Hematopoietic multipotent progenitor cell treated with erythropoietin and hydrocortisone succinate and interleukin-3 and kit ligand, for 15 days (in vitro differentiated cells): ENCODE data around the gene CENPB.

Experiments used
- DNase-seq: peaks from one replicate; pipeline ENCODE4 v3.0.0-alpha.2; 2015; ENCODE audit warnings: low spot score

The CENPB gene

DNA sequence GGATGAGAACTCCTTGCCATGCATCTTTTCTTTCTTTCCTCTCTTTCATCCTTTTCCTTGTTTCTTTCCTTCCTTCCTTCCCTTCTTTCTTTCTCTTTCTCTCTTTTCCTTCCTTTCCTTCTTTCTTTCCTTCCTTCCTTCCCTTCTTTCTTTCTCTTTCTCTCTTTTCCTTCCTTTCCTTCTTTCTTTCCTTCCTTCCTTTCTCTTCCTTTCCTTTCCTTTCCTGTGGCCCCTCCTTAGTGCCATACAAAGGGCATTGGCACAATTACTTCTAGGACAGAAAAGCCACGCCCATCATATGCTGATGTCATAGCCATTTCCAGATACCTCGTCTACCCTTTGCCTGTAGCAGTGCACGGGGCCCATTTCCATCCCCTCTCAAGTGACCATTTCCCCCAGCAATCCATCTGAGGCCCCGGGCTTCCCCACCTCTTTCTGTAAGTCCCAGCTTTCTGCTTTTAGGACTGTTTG, 2.2 kb upstream of the CENPB start:
- peak; percentile 45 for DNase-seq

DNA sequence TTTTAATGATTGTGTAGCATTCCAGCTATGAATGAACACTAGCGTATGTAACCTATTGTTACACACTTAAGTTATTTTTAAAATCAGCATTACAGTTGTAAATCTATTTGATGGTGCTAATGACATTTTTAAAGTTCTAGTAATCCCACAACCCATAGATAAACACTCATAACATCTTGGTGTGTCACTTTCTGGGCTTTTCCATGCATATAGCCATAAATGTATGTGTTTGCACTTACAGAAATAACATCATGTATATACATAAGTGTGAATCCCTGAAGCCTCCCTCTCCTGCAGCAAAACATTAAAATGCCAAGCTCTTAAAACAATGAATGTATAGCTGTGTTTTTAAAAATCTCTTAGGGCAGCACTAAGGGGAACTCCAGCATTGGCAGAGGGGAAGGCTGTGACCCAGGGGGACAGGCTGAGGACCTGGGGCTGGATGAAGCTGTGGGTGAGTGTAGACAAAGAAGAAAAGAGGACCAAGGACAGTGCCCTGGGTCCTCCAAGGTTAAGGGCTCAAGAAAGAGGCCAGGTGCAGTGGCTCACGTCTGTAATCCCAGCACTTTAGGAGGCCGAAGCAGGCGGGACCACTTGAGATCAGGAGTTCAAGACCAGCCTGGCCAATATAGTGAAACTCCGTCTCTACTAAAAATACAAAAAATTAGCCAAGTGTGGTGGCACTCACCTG, 929 bp upstream of the CENPB start:
- no peak for DNase-seq

DNA sequence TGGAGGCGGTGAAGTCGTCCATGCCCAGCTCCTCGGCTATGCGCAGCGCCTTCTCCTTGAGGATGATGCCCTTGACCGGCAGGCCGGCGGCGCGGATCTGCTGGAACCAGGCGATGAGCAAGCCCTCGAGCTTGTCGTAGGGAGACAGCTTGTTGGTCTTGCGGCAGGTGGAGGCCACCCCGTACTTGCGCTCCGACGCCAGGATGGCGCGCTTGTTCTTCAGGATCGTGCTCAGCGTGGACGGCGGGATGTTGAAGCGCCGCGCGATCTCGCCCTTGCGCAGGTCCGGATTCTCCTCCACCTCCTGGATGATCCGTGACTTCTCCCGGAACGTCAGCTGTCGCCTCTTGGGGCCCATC, 435 bp downstream of the CENPB start:
- peak; percentile 38 for DNase-seq

DNA sequence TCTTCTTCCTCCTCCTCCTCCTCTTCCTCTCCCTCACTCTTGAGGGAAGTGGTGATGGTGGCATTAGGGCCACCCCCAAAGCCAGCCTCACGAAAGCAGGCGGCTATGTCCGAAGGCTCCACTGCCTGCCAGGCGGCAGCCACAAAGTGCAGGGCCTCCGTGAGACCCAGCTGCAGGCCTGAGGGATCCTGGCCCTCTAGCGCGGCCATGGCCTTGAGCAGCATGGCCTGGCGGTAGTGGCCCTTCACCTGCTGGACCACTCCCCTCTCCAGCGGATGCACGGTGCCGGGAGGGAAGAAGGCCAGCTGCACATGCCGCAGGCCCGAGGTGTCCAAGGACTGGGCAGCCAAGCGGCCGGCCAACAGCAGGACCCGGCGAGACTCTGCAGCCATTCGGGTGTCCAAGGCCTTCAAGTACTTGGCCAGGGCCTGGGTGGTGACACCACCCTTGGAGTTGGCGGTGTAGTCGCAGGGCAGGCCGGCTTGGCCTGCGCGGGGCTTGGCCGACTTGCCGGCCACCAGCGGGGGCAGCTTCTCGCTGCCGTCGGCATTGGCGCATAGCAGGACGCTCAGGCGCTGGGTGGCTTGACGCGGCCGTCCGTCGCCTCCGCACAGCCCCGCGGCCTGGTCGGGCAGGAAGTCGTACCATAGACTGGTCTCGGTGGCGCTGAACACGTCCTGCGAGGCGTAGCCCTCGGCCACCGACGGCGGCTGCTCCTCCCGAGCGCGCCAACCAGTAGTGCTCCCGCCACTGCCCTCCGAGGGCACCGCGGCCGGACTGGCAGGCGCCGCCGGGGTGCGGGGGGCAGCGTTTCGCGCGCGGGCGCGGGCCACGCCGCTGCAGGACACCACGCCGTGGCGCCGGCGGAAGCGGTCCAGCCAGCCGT, 1.1 kb downstream of the CENPB start:
- DNase-seq = no peak

DNA sequence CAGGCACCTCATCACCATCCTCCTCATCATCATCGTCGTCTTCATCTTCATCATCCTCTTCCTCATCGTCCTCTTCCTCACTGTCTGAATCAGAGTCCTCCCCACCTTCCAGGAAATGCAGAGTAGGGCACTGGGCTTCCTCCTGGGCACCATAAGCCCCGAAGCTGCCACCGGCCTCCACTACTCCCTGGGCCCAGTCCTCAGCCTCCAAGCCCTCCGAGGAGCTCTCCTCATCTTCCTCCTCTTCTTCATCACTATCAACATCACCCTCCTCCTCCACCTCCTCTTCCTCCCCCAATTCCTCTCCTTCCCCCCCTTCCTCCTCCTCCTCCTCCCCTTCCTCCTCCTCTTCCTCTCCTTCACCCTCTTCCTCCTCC, 1.7 kb downstream of the CENPB start:
- no peak for DNase-seq

DNA sequence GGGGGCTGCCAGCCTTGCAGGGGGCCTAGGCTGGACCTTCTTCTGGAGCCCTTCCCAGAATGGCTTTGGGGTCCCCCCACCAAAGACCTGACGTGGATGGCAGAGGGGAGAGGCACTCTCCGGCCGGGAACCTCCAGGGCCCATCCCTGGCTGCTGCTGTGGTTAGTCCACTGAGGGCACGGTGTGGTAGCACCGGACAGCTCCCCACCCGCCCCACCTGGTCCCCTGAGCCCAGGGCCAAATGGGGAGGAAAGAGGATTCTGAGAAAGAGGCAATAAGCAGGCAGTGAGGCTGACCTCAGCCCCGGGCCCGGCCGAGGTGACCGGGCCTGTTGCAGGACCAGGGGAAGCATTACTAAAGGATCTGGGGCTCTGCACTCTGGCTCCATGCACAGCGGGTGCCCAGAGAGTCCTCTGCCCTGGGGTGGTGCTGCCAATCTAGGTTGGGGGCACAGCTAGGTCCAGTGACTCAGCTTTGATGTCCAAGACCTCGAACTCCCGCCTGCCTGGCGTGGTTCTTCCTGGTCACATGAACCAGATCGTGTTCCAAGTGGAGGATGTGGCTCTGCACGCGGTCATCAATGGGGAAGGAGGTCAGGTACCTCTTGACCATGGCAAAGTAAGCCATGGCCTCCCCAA, 2.2 kb downstream of the CENPB start:
- DNase-seq = no peak

DNA sequence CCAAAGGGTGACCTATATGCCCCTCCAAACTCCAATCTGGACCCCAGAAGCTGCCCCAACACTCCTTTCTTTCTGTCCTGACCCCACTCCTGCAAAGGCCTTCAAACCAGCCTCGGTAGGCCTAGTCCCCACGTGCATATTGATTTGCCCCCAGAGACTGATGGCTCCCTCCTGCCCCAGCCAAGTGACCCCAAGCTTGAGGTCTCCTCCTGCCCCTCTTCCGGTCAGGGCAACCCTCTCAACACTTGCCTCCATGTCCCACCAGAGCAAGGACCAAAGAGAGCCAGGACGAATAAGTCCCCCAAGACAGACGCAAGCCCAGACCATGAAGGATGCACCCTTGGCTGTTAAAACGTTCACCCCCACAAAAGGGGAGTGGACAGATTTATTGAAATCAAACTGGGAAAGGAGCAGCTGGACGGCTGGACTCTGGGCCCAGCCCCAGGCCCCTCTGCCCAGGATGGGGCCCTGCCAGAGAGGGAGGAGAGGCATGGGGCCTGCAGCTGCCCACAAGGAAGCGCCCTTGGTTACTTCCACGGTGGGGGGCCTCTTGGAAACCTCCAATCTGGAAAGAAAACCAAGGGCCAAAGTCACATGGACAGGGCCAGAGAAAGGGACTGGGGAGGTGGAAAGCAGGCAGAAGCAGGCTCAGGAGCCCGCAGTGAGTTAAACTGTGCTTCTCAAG, 2.9 kb downstream of the CENPB start:
- DNase-seq = no peak

DNA sequence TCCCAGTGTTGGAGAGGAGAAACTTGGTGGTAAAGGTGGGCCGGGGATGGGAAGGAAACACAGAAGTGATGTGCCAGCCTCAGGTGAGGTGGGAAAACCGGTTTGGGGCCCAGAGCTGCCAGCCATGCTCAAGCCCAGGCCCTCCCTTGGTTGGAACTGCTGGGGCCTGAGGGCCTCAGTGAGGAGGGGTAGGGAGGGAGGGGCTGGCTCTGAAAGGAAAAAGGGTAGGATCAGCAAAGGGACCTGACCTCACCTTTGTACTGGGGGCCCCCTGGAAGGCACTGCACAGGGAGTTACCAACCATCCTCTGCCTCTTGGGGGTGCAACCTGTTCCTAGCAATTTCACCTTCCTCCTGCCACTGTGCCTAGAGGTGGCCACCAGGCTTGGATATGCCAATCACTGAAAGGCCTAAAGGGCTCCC, 3.5 kb downstream of the CENPB start:
- DNase-seq = no peak

DNA sequence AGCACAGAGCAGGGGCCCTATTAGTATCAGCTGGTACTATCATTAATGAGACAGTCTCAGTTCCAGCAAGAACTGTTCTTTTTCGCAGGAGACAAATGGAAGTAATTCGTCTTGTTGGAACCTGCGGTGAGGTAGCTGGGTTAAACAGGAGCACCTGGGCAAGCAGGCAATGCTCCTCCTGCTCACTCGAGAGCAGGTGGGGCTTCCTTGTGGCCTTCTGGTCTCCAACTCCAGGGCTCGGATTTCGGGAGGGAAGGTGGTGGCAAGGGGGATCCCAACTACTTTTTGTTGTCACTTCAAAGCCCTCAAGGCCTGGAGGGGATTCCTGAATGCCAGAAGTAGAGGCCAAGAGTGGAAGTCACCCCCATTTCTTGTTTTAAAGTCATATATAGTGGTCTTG, 3.9 kb downstream of the CENPB start:
- no peak for DNase-seq

DNA sequence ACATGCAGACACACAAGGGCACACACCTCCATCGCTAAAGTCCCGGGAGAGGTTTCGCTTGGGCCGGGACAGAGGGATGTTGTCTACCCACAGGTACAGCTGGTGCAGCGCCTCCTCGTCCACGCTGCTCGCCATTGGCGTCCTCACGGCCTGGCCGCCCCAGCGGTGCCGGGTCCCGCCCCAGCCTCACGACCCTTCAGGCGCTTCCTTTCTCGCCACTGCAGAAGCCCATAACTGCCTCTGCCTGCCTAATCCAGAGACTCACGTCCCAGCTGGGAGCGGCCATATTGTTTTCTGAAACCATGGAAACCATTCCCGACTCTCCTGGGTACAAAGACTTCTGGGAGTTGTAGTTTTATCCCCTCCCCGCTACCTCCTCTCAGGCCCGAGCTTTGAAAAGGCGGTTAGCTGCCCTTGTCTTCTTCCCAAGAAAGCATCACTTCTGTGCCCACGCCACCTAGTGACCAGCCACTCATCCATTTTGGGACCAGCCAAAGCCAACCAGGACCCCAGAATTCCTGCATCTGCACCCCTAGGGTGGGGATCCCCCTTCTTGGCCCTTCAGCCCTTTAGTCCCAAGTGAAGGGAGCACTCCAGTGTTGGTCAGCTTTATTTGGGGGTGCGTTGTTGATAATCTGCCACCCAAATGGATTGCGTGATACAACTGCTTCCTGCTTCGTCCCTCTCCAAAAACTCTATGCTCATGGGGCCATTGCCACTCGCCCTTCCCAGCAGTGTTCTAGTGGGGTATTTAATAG, 5.2 kb downstream of the CENPB start, which contains the start of gene SPEF1:
SPEF1 (minus strand) TSS at position 296 of the 758 bp plus-strand sequence; CDS start at position 135, 161 bp downstream.
- peak; percentile 82 for DNase-seq

DNA sequence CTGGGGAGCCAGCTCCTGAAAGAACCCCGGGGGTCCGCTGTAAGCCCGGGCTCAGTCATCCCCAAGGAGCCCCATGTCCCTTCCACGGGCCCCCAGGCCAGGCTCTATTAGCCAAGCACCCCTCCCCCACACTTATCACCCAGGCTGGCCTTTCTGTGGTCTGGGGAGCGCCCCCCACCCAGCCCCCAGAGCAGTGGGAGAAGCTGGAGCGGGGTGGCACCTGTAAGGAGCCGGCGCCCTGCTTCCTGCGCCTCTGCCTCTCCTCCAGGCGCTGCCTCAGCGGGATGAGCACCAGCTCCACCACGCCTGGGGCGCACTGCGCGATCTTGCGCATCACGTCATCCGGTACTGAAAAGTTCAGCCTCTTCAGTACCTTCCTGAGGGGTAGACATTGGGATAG, 7.6 kb downstream of the CENPB start:
- DNase-seq = no peak

DNA sequence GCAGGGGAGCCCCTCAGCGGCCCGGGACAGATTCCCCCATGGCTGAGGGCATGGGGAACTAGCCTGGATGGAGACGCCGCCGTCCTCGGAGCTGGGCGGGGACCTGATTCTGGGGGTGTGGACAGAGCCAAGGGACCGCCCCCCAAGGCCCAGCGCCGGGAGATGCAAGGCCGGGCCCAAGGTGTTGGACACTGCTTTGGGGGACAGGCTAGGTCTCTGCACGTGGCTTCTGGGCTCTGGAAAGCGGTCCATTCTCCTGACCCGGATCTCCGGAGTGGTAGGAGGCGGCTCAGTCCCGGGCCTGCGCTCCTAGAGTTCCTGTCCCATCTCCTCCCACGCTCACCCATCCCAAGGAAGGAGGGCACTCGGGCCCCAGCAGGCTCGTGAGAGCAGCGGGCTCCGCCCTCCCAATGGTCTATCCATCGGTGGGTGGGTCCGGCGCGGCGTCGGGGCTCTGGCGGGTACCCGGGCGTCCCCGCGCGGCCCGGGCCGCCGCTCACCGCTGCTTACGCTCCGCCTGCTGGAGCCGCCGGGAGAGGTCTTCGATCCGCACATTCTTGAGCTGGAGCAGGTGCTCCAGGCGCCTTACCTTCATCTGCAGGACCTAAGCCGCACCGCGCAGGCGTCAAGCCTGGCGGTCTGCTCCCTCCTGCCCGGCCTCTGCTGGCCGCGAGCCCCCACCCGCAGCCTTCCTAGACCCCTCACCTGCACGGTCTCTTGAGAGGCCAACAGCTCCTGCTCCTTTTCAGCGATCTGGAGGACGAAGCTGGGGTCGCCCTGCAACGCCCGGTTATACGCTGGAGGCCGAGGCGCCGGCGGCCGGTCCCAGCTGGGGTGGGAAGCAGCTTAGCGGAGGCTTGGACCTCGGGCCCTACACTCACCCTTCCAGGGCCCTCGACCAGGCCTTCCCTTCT, 8.6 kb downstream of the CENPB start:
- no peak for DNase-seq

DNA sequence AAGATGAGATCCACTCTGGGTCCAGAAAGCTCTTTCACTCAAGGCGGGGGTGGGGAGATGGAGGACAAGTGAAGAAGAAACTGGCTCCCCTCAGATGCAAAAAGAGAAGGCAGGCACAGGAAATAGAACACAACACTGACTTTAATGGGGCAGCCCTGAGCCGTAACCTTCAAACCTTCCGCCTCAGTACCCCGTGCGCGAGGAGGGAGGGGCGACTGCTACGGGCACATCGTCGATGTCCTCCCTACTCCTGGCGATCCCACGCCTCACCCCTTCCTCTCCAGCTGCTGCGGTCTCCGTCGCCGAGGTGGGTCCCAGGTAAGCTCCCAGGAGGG, 9.2 kb downstream of the CENPB start:
- DNase-seq = no peak

DNA sequence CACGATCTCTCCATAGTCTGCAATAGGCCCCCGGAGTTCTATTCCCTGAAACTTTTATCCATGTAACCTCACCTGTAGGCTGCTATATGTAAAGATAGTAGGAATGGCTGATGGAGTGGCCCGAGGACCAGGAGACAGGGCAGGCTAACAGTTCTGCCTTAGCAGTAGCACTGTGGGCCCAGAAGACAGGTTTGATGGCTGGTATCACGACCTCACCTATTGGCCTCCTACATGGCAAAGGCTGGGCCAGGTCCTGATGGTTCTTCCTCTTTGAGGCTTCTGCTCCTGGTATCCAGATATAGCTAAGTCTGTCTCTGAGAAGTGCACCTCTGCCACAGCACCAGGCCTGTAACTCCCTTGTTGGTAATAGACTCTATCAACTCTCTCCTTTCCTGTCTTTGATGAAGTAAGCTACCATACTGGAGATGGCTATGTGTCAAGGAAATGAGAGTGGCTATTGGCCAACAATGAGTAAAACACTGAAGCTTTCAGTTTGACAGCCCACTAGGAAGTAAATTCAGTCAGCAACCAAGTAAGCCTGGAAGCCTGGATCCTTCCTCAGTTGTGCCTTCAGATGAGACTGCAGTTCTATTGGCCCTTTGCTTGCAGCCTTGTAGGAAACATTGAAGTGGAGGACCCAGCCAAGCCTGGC, 11.0 kb downstream of the CENPB start:
- no peak for DNase-seq

DNA sequence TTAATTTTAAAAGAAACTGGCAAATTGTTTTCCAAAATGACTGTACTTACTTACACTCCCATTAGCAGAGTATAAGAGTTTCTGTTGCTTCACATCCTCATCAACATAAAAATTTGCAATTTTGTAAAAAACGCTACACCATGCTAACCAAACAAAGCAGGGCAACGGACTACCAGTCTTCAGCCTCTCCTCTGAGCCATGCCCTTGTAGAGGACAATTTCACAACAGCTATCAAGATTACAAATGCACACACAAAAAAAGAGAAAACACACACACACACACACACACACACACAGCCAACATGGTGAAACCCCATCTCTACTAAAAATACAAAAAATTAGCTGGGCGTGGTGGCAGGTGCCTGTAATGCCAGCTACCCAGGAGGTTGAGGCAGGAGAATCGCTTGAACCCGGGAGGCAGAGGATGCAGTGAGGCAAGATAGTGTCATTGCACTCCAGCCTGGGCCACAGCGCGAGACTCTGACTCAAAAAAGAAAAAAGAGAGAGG, 14.9 kb downstream of the CENPB start:
- DNase-seq = no peak

DNA sequence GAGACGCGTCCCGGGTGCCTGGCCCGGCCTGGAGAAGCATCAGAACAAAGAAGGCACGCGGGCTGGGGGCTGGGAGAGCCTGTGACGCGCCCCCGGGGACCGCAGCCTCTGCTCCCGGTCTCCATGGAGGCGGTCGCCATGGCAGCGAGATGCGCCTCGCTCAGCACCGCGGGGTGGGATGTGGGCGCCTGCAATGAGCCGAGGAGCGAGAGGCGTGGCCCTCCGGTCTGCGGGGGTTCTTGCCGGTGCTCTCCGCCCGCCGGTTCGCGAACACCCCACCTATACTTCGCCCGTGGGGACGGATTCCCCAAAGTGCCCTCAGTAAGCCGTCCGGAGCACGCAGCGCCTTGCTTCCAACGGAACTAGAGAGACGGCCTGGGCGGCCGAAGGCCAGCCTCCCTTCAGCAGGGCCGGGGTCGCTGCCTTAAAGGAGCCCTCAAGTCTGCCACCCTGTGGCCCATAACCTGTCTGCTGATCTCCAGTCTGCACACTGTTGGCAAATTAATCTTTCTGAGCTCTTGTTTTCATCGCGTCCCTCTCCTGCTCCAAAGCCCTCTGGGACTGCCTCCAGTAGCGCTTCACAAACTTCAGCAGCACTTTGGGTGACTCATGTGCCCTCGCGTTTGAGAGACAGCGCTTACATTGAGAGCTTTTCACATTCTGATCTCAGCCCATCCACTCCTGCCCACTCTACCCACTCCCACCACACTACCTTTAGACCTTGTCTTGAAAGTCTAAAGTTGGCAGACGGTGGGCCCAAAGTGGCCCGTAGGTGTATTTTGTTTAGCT, 18.0 kb downstream of the CENPB start:
- peak; percentile 52 for DNase-seq

DNA sequence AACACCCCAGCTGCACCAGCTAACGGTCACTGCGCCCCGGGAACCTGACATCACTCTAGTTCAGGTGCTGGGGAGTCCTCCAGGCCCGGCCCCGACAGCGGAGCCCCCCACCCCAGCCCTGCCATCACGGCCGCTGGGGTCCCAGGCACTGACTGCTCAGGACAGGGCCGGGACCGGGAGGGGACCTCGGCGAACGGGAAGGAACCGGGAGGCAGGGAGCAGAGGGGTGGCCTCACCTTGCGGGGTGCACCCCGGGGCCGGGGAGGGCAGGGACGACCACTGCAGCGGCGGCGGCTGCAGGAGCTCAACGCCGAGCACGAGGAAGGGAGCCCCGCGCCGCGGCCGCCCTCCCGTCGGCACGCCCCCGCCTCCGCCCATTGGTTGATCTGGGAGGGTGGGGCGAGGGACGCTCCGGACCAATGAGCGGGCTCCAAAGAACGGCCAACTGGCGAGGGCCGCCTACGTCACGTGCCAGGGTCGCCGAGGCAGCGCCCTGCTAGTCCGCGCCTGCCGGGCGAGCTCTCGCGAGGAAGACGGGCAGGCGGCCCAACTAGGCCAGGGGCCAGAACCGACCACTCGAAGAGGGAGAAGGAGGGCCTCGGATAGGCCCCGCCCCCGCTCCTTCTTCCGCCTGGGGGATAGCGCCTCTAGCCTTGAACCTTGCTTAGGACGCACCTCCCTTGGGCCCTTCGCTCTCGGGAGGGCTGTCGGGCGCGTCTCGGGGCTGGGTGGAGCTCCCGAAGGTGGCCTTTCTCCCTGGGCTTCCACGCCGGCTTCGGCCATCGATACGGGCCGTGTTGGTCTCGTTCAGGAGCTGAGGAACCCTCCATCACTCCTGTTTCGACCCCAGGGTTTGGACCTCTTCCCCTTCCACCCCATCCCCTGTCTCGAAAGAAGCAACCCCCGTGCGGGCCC, 18.9 kb downstream of the CENPB start, which contains the start of gene ADISSP:
ADISSP (minus strand) TSS at position 327 of the 915 bp plus-strand sequence. CDS start 7,653 bp downstream, outside the sequence.
- peak; percentile 97 for DNase-seq

DNA sequence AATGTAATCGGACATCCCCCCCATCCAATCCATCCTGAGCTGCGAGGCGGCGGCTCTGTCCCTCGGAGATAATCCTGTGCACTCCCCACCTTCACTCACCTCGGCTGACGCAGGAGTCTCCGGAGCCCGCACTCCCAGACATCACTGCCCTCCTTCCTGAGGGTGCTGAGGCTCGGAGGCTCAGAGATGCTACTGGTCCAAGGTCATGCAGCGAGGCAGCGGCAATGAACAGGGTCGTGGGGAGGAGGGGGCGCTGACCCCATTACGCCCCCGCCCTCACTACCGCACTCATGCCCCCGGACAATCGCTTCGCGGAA, 19.5 kb downstream of the CENPB start:
- peak; percentile 75 for DNase-seq
